Frontal cortex (tissue), 4 donors: ENCODE measurements around the gene CTU2. TPM values are rescaled to one million over a fixed set of nuclear protein-coding genes. Genes with fewer than 3 reads are reported as not detected.
"Not testable (repeated sequence)": the region's sequence is repeated elsewhere in the genome, so short reads cannot be mapped to it uniquely, and the experiment has no call there.

Source experiments
- DNase-seq, 2 donors: peaks; one replicate each; pipeline ENCODE4 v3.0.0; 2012; ENCODE audit warnings: low spot score in 2 of 2
- FAIRE-seq: peaks from 2 replicates; lab custom pipeline; 2012; peaks lifted over from hg19 to GRCh38; lab: Jason Lieb, UNC
- total RNA-seq: library from RNA; depleted of rRNA; stranded (reverse); fragments of >200 nt; gene quantifications from one replicate; pipeline ENCODE4 v1.2.3, GENCODE V29; 2014
- donor health status: control.
- donor health status: control.
- donor health status: control.

CTU2 gene
- total RNA-seq = 15.1 TPM

DNA sequence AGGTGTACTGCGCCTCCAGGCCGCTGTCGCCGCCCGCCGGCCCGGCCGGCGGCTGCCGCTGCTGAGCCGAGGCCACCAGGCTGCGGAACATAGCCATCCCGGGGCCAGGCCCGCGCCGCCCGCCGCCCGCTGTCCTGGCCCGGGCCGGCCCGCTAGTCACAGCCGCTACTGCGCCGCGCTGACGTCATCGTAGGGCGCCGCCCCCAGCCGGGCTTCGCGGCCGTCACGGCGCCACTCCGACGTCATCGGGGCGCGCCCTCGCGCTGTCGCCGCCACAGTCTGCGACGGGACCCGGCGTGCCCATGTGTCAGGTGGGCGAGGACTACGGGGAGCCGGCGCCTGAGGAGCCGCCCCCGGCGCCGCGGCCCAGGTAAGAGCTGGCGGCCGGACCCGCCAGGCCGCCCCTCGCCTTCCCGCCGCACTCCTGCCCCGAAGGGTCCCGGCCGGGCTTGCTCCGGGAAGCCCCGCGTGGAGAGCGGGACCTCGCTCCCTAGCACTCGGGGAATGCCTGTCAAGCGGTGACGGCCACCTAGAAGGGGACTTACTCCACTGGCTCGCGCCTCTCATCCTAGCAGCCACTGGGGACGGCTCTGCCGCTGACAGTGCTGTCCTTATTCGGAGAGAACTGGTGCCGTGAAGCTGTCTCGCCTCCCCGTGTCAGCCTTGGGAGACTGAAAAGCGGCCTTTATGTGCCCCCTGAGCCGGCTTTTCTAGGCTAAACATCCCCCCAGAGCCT is at the start of gene CTU2, which contains the start of gene RNF166:
Gene CTU2, plus strand, starts transcription at position 275 of the 736 bp plus-strand sequence. Its CDS starts 28 bp downstream, at position 303.
Gene RNF166, minus strand, starts transcription at position 180 of the 736 bp plus-strand sequence. Its CDS starts 83 bp downstream, at position 97.
- DNase-seq (peak; percentile 100), FAIRE-seq (no peak)

DNA sequence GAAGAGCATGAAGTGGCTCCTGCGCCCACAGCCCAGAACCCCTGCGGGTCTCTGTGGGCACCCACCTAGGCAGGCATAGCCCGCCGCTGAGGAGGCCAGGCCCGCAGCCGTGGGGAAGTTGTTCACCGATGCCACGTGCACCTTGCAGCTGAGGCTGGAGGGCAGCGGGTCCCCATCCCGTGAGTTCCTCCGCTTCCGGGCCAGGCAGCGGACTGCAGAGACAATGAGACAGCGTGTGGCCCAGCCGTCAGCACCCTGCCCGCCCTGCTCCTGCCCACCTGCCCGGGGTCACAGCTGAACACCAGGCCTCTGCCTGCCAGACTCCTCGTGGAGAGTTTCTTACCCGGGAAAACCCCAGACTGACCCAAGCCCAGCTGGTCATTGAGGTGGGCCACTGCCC is 48.9 kb upstream of the CTU2 start:
- FAIRE-seq = no peak
- no peak for DNase-seq

DNA sequence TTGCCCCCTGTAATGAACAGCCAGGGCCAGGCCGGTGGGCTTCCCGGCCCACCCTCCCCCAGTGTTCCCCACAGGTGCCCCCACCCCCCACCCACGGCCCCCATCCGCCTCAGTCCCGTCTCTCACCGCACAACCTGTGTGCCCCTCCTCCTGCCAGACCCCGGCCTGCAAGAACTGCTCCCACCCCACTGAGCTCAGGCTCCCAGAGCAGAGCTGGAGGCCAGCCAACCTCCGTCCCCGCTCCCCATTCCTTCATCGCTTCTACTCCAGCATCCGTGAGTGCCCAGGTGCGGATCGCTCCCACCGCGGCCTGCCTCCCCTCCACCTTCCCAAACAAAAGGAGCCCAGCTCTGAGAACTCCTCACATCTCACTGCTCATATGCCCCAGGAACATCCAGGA is 47.6 kb upstream of the CTU2 start:
- DNase-seq (no peak), FAIRE-seq (no peak)

DNA sequence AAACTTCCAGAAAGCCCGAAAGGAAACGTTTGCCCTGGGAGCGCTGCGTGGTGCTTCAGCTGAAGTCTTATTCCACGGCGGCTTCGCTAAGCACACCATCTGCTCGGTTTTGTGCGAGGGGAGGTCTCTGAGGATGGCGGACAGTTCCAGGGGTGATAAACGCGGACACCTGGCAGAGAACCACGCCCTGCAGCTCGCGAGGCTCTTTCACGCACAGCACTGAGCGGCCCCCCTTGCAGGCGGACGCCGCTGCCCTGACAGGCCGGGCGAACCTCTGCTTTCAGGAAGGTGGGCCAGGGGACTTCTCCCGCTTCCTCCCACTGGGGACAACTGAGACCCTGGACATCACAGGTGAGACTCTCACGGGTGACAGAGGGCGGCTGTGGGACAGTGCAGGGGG is 47.1 kb upstream of the CTU2 start:
- FAIRE-seq (no peak), DNase-seq (no peak)

DNA sequence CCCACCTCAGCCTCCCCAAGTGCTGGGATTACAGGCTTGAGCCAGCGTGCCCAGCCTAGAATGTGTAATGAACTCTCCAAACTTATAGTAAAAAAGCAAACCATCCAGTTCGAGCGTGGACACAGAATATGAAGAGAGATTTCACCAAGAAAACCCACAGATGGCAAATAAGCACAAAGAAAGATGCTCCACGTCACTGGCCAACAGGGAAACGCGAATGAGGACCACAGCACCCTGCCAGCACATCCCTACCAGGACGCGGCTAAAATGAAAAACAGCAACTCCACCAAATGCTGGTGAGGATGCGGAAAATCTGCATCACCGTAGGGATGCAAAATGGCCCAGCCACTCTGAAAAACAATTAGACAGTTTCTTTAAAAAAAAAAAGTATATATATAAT is 44.8 kb upstream of the CTU2 start:
- DNase-seq (no peak), FAIRE-seq (no peak)

DNA sequence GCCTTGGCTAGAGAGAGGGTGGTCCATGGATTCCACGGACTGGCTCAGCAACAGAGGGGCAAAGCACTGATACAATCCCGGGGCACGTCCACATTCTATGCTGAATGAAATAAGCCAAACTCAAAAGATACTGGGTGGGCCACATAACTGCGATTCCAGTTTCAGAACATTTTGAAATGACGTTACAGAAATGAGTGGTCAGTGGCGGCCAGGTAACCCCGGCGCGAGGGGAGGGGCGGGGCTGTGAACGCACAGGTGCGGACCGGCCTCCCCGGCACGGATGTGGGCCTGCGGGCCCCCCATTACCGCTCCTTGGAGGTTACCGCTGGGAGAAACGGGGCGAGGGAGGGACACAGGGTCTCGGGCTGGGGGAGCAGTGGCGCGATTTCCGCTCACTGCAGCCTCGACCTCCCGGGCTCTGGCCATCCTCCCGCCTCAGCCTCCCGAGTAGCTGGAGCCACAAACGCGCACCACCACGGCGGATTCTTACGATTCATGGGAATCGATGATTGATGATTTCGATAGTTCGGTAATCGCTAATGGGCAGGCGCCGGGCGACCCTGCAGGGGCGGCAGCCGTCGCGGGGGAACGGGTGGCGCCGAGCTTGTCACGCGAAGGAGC is 44.0 kb upstream of the CTU2 start:
- no peak for DNase-seq

DNA sequence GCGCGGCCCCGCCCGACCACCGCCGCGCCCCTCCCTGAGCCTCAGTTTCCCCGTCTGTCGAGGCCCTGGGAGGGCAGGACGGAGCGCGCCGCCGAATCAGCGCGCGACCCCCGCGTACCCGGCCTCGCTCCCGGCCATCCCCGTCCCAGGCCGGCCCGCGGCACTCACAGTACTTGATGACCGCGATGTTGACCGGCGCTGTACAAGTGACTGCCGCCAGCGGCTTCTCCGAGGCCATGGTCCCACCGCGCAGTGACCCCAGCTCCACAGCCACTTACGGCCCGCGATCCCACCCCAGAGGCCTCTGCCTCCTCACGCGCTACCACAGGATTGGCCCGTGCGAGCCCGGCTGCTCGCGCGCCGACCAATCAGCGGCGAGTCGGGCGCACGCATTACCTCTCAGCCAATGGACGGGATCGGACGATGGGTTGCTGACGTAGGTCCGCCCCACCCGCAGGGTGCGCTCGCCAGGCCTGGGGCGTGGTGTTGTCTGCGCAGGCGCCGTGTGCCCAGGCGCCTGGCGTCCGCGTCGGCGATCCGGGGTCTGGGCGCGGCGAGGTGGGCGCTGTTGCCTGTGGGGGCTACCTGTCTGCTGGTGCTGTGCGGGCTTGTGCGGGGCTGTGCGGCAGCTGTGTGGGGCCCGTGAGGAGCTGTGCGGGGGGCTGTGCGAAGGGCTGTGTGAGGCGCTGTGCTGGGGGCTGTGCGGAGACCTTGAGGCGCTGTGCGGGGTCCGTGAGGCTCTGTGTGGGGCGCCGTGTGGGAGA is 43.3 kb upstream of the CTU2 start, which contains the start of gene MVD:
Gene MVD, minus strand, starts transcription at position 249 of the 764 bp plus-strand sequence. Its CDS starts 11 bp downstream, at position 238.
- DNase-seq (peak; percentile 100), FAIRE-seq (peak; percentile 44)

More for the DNA sequence above, 44.0 kb upstream of the CTU2 start:
- FAIRE-seq = no peak

DNA sequence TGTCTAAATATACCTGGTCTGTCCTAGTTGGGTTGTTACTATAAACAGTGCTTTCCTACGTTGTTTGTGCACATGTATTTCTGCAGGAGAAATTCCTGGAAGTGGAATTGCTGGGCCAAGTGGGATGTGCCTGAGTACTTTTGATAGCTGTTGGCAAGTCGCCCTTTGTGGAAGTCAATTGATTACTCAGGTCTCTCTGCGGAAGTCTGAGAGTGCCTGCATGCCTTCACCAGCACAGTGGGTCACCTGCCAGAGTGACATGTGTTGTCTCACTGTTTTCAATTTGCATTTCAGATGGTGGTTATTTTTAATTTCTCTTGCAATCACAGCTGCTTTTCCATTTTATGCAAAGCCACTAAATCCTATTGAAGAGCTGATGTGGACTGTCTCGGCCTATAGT is 41.2 kb upstream of the CTU2 start:
- DNase-seq = no peak

DNA sequence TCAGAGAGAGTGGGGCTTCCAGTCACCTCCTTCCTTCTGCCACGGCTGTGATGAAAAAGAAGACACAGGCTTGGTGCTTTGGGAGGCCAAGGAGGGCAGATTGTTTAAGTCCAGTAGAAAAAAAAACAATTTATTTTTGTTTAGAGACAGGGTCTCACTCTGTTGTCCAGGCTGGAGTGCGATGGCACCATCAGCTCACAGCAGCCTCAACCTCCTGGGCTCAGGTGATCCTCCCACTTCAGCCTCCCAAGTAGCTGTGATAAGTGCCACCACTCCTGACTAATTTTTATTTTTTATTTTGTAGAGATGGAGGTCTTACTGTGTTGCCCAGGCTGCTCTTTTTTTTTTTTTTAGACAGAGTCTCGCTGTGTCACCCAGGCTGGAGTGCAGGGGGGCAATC is 40.7 kb upstream of the CTU2 start:
- DNase-seq (no peak), FAIRE-seq (no peak)

More for the DNA sequence above, 41.2 kb upstream of the CTU2 start:
- FAIRE-seq = no peak

DNA sequence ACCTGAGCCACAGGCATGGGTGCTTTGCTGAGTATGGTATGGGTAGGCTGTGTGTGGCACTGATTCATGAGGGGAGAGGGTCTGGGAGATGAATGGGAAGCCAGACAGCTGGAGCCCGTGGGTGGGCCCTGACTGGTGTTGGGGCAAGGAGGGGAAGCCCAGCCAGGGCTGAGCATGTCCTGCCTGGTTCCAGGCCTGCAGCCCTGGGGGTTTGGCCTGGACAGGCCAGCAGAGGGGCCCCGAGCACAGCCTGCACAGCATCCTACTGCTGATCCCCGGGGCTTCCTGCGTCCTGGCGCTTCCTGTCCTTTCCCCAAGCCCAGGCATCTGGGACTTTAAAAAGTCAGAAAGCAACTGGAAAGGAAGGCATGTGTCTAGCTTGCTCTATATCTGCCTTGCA is 38.8 kb upstream of the CTU2 start:
- no peak for FAIRE-seq
- DNase-seq = no peak

DNA sequence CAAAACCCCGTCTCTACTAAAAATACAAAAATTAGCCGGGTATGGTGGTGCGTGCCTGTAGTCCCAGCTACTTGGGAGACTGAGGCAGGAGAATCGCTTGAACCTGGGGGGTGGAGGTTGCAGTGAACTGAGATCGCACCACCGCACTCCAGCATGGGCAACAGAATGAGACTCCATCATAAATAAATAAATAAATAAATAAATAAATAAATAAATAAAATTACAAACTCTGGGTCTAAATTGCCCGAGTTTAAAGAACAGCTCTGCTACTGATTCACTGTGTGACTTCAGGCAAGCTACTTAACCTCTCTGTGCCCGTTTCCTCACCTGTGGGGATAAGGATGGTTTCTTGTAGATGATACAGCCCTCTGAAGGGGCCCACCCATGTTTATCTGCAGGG is 36.8 kb upstream of the CTU2 start:
- not testable (repeated sequence) for FAIRE-seq, DNase-seq

DNA sequence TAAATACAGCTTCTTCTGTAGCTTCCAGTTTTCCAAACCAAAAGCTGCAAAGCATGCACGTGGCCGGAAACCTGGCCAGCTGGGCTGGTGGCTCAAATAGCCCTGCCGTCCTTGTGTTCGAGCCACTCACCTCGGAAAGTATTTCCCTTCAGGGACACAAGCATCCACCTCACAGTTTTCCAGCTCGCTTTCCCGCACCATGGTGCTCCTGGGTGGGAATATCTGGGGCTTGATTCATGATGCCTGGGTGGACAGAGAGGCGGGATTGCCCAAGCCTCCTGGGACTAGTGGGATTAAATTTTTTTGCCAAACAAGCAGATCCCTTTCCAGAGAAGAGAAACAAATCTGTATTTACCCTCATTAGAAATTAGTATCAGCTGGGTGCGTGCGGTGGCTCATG is 36.3 kb upstream of the CTU2 start:
- FAIRE-seq (no peak), DNase-seq (no peak)

DNA sequence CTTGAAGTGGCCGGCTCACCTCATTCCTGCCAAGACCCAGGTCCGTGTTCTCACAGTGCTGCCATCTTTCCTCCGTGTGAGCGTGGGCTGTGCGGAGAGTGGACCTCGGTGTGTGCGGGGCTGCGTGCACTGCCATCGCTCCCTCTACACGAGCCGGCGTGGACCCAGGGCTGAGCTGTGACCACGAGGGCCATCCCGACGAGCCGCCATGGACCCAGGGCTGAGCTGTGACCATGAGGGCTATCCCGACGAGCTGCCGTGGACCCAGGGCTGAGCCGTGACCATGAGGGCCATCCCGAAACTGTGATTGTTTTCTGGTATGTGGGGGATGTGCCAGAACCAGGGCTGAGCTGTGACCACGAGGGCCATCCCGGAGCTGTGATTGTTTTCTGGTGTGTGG is 34.5 kb upstream of the CTU2 start:
- FAIRE-seq (no peak), DNase-seq (no peak)

DNA sequence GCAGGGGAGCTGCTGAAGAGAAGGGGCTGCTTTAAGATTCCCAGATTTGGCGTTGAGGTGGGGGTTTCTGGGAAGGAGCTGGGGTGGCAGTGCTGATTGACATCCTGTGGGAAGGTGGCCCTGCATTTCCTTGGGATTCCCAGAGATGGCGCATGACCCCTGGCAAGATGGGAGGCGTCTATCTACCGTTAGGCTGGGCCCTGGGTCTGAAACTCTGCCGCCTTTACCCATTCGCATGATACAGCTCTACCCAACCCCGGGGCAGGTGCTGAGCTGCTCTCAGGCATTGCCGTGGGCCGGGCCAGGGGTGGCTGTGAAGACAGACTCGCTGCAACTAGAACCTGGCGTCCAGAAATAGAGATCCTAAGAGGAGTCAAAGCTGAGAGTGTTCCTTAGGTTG is 33.5 kb upstream of the CTU2 start:
- FAIRE-seq (no peak), DNase-seq (no peak)

DNA sequence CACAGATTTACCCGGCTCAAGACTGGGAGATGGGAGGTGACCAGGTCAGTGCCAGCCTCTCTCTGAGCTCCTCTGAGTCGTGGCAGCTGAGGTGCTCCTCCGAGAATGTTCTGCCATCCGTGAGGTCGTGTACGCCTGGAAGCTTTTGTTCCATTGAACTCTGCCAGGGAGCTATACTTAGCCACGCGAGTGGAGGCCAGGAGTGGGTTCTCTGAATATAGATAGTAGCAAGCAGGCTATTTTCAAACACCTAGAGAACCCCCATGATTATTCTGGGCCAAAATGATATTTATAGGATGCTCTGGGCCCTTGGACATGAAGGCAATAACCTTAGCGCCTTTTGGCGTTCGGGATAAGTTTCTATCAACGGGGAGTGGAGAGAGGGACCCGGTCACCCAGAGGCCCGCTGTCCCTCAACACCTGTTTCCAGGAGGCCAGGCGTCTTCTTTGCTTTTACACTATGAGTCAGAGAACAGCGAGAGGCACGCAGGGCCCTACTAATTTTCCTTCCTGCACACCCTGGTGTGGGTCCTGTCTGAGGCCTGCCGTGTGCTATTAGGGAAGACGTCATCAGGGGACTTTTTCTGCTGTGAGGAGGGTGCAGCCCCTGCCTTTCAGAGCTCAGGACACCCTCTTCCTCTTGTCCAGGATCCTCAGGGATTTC is 32.5 kb upstream of the CTU2 start:
- no peak for DNase-seq
- FAIRE-seq = no peak

DNA sequence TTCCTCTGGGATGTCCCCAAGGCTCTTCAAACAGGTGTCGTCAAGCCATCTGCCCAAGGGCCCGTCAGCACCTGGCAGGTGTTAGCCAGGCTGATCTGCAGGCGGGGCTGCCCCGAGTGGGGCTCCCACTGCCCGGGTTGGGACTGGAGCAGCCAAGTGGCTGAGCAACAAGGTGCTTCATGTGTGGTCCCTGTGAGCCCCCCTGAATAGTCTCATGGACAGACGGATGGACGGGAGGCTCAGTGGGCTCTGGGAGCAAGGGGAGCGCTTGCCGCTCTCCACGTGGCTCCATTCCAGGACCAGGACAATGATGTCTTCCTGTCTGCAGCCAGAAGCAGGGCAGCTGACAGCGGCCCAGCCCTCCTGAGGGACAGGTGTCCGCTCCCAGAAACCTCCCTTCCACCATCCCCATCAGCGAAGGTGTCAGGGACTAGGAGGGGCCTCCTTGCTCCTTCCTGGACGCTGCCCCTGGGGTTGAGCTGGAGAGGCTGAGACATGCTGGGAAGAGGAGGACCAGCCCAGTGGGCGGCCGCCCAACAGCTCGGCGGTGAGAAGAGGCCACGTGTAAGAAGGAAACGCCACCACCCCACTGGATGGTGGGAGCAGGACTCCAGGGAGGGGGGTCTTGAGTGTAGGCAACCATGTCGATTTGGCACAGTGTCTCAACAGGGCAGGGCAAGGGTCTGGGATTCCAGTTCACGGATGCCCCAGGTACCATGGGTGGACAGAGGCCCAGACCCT is 29.6 kb upstream of the CTU2 start:
- FAIRE-seq (no peak), DNase-seq (no peak)

DNA sequence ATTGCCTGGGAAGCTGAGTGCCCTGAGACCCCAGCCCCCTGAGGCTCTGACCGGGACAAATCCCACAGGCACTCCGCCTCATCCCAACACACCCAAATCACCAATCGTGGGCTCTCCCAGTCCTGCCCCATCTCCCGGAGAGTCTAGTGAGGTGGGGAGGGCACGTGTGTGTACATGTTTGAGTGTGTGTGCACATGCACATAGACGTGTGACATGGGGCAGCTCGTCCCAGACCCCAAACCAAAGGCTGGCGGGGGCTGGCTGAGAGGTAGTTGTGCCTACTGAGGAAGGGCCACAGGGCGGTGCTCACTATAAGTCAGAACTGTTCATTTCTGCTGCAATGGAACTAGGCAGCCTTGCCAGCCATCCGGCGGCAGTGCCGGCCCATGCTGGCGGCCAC is 28.6 kb upstream of the CTU2 start:
- FAIRE-seq = no peak

DNA sequence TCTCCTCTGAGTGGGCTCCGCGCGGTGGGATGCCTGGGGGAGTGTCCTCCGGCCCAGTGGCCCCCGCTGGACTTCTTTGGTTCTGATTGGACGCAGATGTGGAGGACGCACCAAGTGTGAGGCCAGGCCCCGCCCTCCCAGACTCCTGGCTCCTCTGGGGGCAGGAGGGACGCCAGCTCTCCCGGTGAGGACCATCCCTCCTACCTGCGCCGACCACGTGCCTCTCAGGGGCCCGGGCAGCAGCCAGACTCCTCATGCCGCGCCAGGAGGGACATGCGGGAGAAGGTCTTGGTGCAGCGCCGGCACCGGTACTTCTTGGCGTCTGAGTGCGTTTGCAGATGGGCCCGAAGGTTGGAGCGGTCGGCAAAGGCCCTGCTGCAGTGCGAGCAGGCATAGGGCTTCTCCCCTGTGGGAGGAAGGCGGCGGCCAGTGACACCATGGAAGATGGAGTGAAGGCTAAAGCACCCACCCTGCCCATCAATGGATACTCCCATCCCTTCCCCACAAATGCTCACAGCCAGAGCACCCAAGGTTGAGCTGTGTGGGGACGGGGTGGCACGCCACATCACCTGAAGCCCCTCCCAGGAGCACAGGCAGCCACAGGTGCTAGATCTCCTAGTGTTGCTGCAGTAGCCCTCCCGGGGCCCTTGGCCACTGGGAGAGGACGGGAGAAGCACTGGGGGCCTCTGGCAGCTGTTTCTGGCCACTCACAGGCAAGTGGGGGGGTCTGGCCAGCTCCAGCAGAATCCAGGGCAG is 27.9 kb upstream of the CTU2 start:
- DNase-seq (no peak), FAIRE-seq (no peak)

More for the DNA sequence above, 28.6 kb upstream of the CTU2 start:
- DNase-seq = no peak
